Activated T-cell treated with anti-CD3 and anti-CD28 coated beads, Interleukin-2, amount 50 U/mL, for 72 hours (primary cell): ENCODE measurements around the gene C1orf53. TPM values are rescaled to one million over a fixed set of nuclear protein-coding genes. Genes with fewer than 3 reads are reported as not detected.
A peak's percentile ranks its signal among the peaks of the same experiment; 100 is the strongest.
"Not testable (repeated sequence)": the region's sequence is repeated elsewhere in the genome, so short reads cannot be mapped to it uniquely, and the experiment has no call there.

Experiments
- ATAC-seq, 2 donors: fragments of 150-1000 bp; cut with Tn5 transposase; replicated peaks in 1 of 2; 2 replicates each; pipeline ENCODE4 v1.10.0; 2021; ENCODE audit warnings: moderate library complexity in 2 of 2, mild to moderate bottlenecking in 1 of 2
- DNase-seq, 2 donors: peaks; one replicate each; pipeline ENCODE4 v3.0.0; 2021 to 2022; ENCODE audit warnings: mixed read lengths in 1 of 2
- H3K27ac Mint-ChIP-seq: one replicate; pipeline ENCODE4 v1.8.0; 2022; ENCODE audit warnings: mild to moderate bottlenecking, moderate library complexity, mixed read lengths
- H3K27me3 Mint-ChIP-seq: one replicate; pipeline ENCODE4 v1.8.0; 2022; ENCODE audit warnings: low read depth, mixed read lengths
- H3K36me3 Mint-ChIP-seq, 2 donors: one replicate each; pipeline ENCODE4 v1.8.0; 2022; ENCODE audit warnings: mixed read lengths in 2 of 2, mild to moderate bottlenecking in 1 of 2; ENCODE audit not compliant: insufficient read depth in 2 of 2
- H3K4me1 Mint-ChIP-seq: one replicate; pipeline ENCODE4 v1.8.0; 2022; ENCODE audit warnings: low read depth, mixed read lengths
- H3K4me3 Mint-ChIP-seq, 2 donors: one replicate each; pipeline ENCODE4 v1.8.0; 2022; ENCODE audit warnings: mild to moderate bottlenecking in 2 of 2, mixed read lengths in 2 of 2, moderate library complexity in 2 of 2
- H3K9me3 Mint-ChIP-seq, 2 donors: one replicate each; pipeline ENCODE4 v1.8.0; 2022; ENCODE audit warnings: mixed read lengths in 2 of 2
- total RNA-seq, 2 donors: library from RNA; stranded (reverse); gene quantifications; one replicate each; pipeline ENCODE4 v1.2.3, GENCODE V29; 2022

Gene C1orf53
- not detected for total RNA-seq

DNA sequence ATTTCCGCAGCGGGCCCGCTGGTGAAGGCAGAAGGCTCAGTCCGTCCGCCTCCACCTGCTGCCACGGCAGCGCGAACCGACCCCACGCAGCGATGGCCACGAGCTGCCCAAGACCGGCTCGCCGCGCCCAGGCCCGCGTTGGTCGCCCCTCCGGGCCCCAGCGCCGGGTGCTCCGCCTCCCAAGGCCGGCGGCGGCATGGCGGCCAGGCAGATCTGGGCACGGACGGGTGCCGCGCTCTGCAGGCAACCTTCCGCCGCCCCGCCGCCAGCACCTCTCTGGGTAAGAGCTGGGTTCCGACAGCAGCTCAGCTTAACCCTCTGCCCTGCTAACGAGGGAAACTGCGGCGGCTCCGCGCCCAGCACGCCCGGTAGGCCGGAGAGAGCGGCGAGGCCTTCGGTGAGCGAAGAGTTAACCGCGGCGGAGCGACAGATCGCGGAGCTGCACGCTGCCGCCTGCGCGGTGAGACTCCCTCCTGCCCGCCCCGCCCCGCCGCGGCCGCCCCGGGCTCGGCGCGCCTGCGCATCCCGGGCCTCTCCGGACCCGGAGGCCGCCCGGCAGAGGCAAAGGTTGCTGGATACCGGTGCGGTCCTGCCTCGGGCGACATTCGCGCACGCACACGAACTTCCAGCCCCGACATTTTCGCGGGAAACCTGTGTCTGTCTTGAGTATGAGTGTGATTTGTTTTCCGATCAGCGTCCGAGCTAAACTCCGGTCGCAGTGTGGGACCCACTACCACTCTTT, at the start of gene C1orf53:
Gene C1orf53, plus strand, starts transcription at position 177 of the 742 bp plus-strand sequence. Its CDS starts 20 bp downstream, at position 197.
- Mint-ChIP-seq H3K4me1 (peaks cover 23% of the 10 kb centered on the region), H3K9me3 (no peaks in the 10 kb centered on the region), H3K27me3 (peaks cover 59% of the 10 kb centered on the region), H3K27ac (peak within 1 kb of the TSS; percentile 76), H3K36me3 (peaks cover 0 to 2% of the 10 kb centered on the region in 2 donors), H3K4me3 (peak within 1 kb of the TSS; percentile 87 to 97)
- DNase-seq: peak; percentile 86 to 89
- peak; percentile 96 to 97 for ATAC-seq

- H3K4me1 Mint-ChIP-seq, DNase-seq, ATAC-seq, H3K4me3 Mint-ChIP-seq, H3K9me3 Mint-ChIP-seq, H3K36me3 Mint-ChIP-seq, H3K27me3 Mint-ChIP-seq, H3K27ac Mint-ChIP-seq: not testable (repeated sequence)
Observed at GRCh38 chr1:197855751-197856150, 46.7 kb upstream of the C1orf53 start.

GRCh38 chr1:197857477-197857876, 45.0 kb upstream of the C1orf53 start:
- Mint-ChIP-seq H3K36me3 (no peaks in the 10 kb centered on the region), H3K4me1 (no peaks in the 10 kb centered on the region), H3K27ac (no peak overlapping the region), H3K9me3 (no peaks in the 10 kb centered on the region), H3K4me3 (no peak overlapping the region), H3K27me3 (no peaks in the 10 kb centered on the region)
- ATAC-seq (no peak), DNase-seq (no peak)

GRCh38 chr1:197859024-197859423, 43.4 kb upstream of the C1orf53 start:
- Mint-ChIP-seq H3K27ac (no peak overlapping the region), H3K27me3 (no peaks in the 10 kb centered on the region), H3K4me1 (no peaks in the 10 kb centered on the region), H3K9me3 (no peaks in the 10 kb centered on the region), H3K4me3 (no peak overlapping the region), H3K36me3 (no peaks in the 10 kb centered on the region)
- DNase-seq (no peak), ATAC-seq (no peak)

DNA sequence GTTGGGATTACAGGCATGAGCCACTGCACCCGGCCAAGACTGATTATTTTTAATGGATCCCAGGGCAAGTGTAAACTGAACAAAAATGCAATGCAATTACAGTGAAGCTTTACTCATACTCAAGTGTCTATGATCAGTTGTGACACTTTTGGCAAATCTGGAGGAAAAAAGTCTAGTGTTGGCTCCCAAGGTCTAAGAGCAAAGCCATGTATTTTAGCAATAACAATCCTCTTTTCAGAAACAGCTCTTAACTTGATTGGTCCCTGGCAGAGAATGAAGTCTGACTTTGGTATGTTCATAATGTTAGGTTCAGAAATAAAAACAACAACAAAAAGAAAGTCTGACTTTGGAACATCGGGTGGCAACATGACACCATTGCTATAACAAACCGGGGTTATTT, 40.2 kb upstream of the C1orf53 start:
- ATAC-seq (no peak), DNase-seq (no peak)
- H3K27me3 Mint-ChIP-seq: no peaks in the 10 kb centered on the region
- H3K4me1 Mint-ChIP-seq: no peaks in the 10 kb centered on the region
- H3K9me3 Mint-ChIP-seq: no peaks in the 10 kb centered on the region
- H3K36me3 Mint-ChIP-seq: no peaks in the 10 kb centered on the region
- H3K4me3 Mint-ChIP-seq: no peak overlapping the region
- no peak overlapping the region for H3K27ac Mint-ChIP-seq

DNA sequence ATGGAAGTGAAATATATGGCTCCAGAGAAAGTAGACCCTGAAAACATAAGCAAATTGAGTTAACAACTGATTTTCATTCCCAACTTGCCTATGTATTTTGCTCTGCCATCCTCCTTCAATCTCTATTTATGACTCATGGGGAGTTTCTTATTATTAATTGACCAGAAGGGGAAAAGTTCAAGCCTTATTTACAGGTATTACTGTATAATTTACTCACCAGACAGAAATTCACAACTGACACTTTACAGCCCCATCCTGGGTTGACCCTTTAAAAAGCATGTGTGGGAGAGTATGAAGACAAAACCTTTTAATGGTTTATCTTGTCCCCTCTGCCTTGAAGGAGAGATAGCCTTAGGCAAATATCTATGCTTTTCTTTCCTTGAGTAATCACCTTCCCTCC, 39.8 kb upstream of the C1orf53 start:
- no peaks in the 10 kb centered on the region for H3K9me3 Mint-ChIP-seq
- no peaks in the 10 kb centered on the region for H3K4me1 Mint-ChIP-seq
- H3K27me3 Mint-ChIP-seq: no peaks in the 10 kb centered on the region
- no peaks in the 10 kb centered on the region for H3K36me3 Mint-ChIP-seq
- no peak overlapping the region for H3K4me3 Mint-ChIP-seq
- no peak overlapping the region for H3K27ac Mint-ChIP-seq
- DNase-seq (no peak), ATAC-seq (no peak)

DNA sequence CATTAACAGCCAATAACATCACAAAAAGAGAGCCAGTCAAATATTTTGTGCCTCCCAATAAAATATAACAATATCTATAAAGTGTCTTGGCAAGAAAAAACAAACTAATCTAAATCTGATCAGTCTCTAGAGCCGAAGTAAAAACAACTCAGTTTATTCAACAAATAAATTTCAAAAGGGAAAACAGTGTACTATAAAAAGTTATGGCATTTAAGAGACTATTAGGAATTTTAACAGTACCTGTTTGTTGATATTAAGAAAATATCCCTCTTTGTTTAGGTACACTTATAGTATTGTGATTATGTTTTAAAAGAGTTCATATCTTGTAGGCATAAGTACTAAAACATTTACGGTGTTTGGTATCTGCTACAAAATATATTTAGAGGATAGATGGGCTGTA, 36.6 kb upstream of the C1orf53 start:
- H3K27ac Mint-ChIP-seq: no peak overlapping the region
- DNase-seq (no peak), ATAC-seq (no peak)
- H3K4me3 Mint-ChIP-seq: no peak overlapping the region
- no peaks in the 10 kb centered on the region for H3K27me3 Mint-ChIP-seq
- no peaks in the 10 kb centered on the region for H3K36me3 Mint-ChIP-seq
- no peaks in the 10 kb centered on the region for H3K9me3 Mint-ChIP-seq
- H3K4me1 Mint-ChIP-seq: no peaks in the 10 kb centered on the region

DNA sequence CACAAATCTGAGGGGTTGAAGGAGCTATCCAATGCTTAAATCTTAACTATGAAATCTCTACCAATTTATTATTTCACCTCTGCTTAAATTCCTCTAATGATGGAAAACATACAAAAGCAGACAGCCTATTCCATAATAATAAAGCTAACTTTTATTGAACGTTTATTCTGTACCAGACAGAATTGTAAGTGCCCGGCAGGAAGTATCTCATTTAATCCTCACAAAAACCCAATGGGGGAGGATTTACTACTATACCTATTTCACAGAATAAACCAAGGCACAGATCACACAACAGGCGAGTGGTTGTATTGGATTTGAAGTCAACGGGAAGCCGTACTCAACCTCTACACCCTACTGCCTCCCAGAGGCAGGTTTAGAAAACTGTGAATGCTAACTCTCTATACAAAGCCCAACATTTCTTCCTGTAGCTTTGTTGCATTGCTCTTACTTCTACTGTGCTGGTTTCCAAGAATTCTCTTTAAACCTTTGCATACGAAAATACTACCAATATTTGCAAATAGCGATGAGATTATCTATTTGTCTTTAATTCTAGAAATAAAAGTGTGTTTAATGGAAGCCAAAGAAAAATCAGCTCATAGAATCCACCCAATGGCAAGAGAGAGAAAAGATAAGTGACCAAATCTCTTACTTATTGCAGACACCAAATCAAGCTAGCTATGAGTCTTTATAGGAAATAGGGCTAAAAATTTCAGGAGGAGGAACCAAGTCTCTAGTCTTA, 33.5 kb upstream of the C1orf53 start:
- no peaks in the 10 kb centered on the region for H3K4me1 Mint-ChIP-seq
- DNase-seq: peak; percentile 14 to 41
- no peaks in the 10 kb centered on the region for H3K27me3 Mint-ChIP-seq
- no peaks in the 10 kb centered on the region for H3K9me3 Mint-ChIP-seq
- H3K36me3 Mint-ChIP-seq: no peaks in the 10 kb centered on the region
- ATAC-seq: peak; percentile 78 to 82
- H3K27ac Mint-ChIP-seq: no peak overlapping the region
- H3K4me3 Mint-ChIP-seq: no peak overlapping the region

GRCh38 chr1:197869490-197870077, 32.8 kb upstream of the C1orf53 start:
- DNase-seq: no peak
- H3K4me3 Mint-ChIP-seq: no peak overlapping the region
- H3K4me1 Mint-ChIP-seq: no peaks in the 10 kb centered on the region
- no peaks in the 10 kb centered on the region for H3K27me3 Mint-ChIP-seq
- ATAC-seq: no peak
- peak overlapping the region; percentile 73 for H3K27ac Mint-ChIP-seq
- no peaks in the 10 kb centered on the region for H3K9me3 Mint-ChIP-seq
- H3K36me3 Mint-ChIP-seq: no peaks in the 10 kb centered on the region

DNA sequence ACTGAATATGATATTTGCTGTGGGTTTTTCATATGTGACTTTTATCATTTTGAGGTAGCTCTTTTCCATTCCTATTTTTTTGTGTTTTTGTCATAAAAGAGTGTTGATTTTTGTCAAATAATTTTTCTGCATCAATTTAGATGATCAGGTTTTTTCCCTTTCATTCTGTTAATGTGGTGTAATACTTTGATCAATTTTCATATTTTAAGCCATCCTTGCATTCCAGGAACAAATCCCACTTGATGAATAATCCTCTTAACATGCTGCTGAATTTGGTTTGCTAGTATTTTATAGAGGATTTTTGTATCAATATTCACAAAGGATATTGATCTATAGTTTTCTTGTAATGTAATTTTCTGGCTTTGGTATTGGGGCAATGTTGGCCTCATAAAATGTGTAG, 25.5 kb upstream of the C1orf53 start:
- Mint-ChIP-seq H3K9me3 (peaks cover 3 to 12% of the 10 kb centered on the region in 2 donors), H3K36me3 (peaks cover 2 to 3% of the 10 kb centered on the region in 2 donors), H3K27me3 (peaks cover 7% of the 10 kb centered on the region), H3K4me3 (no peak overlapping the region), H3K27ac (no peak overlapping the region), H3K4me1 (no peaks in the 10 kb centered on the region)
- ATAC-seq (no peak), DNase-seq (no peak)

GRCh38 chr1:197880385-197880784, 22.0 kb upstream of the C1orf53 start:
- Mint-ChIP-seq H3K27me3 (peaks cover 16% of the 10 kb centered on the region), H3K9me3 (peaks cover 3 to 12% of the 10 kb centered on the region in 2 donors)
- ATAC-seq, H3K4me3 Mint-ChIP-seq, H3K36me3 Mint-ChIP-seq, DNase-seq, H3K27ac Mint-ChIP-seq, H3K4me1 Mint-ChIP-seq: not testable (repeated sequence)

DNA sequence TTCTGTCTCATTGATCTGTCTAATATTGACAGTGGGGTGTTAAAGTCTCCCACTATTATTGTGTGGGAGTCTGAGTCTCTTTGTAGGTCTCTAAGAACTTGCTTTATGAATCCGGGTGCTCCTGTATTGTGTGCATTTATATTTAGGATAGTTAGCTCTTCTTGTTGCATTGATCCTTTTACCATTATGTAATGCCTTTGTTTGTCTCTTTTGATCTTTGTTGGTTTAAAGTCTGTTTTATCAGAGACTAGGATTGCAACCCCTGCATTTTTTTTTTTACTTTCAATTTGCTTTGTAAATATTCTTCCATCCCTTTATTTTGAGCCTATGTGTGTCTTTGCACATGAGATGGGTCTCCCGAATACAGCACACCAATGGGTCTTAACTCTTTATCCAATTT, 20.2 kb upstream of the C1orf53 start:
- H3K4me3 Mint-ChIP-seq, DNase-seq, H3K36me3 Mint-ChIP-seq, ATAC-seq, H3K27ac Mint-ChIP-seq, H3K4me1 Mint-ChIP-seq: not testable (repeated sequence)
- Mint-ChIP-seq H3K9me3 (peaks cover 2 to 10% of the 10 kb centered on the region in 2 donors), H3K27me3 (peaks cover 16% of the 10 kb centered on the region)

- Mint-ChIP-seq H3K36me3 (no peaks in the 10 kb centered on the region), H3K4me1 (no peaks in the 10 kb centered on the region), H3K9me3 (no peaks in the 10 kb centered on the region), H3K4me3 (no peak overlapping the region), H3K27ac (no peak overlapping the region), H3K27me3 (peaks cover 16% of the 10 kb centered on the region)
- ATAC-seq (no peak), DNase-seq (no peak)
Observed at GRCh38 chr1:197884173-197884572, 18.3 kb upstream of the C1orf53 start.
